Measurements from ENCODE around the gene UNC5CL. TPM values are rescaled to one million over a fixed set of nuclear protein-coding genes. Genes with fewer than 3 reads are reported as not detected.

Gene UNC5CL
- total and polyA plus RNA-seq, 2 experiments from 2014 or later: 3.3 to 13.9 TPM

DNA sequence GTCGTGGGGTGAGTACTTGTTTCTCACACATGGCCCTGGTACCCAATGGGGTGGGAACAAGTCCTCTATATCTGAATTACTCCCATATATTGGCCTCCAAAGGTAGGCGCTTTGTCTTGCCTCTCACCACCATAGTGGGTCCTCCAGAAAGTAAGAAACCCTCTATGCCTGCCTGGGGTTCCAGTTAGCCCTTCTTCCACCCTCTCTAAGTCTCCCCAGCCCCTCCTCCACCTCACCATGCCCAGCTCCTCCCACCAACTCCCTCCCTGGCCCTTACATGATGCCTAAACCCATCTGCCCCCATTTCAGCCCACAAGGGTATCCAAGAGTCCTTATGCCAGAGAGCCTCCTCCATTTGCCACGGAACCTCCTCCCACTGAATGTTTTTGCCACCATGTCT, 4.1 kb upstream of the UNC5CL start:
- Histone ChIP-seq H3K36me3 (no peaks in the 10 kb centered on the region), H3K4me3 (no peak overlapping the region), H3K27ac (no peak overlapping the region), H3K27me3 (no peaks in the 10 kb centered on the region), H3K9me3 (ENCODE audit: low read depth) (no peaks in the 10 kb centered on the region), H3K4me1 (ENCODE audit: low read depth) (peaks cover 43% of the 10 kb centered on the region)
- TF ChIP-seq, protein P1, sequence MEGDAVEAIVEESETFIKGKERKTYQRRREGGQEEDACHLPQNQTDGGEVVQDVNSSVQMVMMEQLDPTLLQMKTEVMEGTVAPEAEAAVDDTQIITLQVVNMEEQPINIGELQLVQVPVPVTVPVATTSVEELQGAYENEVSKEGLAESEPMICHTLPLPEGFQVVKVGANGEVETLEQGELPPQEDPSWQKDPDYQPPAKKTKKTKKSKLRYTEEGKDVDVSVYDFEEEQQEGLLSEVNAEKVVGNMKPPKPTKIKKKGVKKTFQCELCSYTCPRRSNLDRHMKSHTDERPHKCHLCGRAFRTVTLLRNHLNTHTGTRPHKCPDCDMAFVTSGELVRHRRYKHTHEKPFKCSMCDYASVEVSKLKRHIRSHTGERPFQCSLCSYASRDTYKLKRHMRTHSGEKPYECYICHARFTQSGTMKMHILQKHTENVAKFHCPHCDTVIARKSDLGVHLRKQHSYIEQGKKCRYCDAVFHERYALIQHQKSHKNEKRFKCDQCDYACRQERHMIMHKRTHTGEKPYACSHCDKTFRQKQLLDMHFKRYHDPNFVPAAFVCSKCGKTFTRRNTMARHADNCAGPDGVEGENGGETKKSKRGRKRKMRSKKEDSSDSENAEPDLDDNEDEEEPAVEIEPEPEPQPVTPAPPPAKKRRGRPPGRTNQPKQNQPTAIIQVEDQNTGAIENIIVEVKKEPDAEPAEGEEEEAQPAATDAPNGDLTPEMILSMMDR (IDR thresholded peaks at IDR 0.05; ENCODE audit: low read depth, low read length): no peak
- DNase-seq (ENCODE audit: low read depth in 1 of 2, low spot score in 1 of 2): no peak

DNA sequence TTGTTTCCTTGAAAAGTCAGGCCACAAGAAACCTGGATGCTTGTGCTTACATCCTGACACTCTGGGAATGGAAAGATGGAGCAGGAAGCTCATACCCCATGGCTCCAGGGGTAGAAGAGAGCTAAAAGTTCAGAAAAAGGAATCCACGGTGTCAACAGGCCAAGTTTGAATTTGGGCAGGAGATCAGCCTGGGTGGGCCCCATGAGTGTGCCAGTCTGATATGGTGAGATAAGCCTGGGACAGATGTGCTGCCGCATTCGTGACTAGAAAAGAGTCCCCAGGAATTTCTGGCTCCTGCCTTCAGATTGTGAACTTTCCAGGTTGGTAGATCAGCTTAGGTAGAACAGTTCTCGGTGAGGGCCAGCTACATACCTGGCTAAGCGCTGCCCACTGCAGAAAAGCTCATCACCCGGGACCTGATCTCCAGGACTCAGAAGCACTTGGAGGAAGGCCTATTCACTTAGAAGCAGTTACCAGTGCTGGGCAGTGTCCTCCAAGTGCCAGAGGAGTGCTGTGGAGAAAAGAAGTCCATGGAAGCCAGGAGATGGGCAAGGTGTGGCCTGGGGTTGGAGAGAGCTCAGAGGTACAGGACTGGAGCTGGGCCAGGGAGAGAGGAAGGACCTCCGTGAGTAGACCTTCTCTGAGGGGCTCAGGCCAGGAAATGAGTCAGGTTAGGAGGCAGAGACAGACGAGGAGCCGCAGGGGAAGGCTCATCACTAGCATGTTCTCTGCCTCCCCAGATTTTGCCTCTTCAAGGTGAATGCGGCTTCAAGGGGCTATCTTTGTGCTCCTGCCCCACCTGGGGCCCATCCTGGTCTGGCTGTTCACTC, 3.4 kb upstream of the UNC5CL start, which contains the start of gene TSPO2:
TSS of gene TSPO2 (plus strand) at position 242 of the 830 bp plus-strand sequence. CDS start at position 761, 519 bp downstream.
- no peak within 1 kb of the TSS for H3K27ac ChIP-seq
- TF ChIP-seq, protein P1 (IDR thresholded peaks at IDR 0.05; ENCODE audit: low read depth, low read length): no peak
- peaks cover 44% of the 10 kb centered on the region for H3K4me1 ChIP-seq (ENCODE audit: low read depth)
- DNase-seq (ENCODE audit: low read depth in 1 of 2, low spot score in 1 of 2): no peak
- H3K27me3 ChIP-seq: no peaks in the 10 kb centered on the region
- H3K9me3 ChIP-seq (ENCODE audit: low read depth): no peaks in the 10 kb centered on the region
- H3K4me3 ChIP-seq: no peak within 1 kb of the TSS
- no peaks in the 10 kb centered on the region for H3K36me3 ChIP-seq

DNA sequence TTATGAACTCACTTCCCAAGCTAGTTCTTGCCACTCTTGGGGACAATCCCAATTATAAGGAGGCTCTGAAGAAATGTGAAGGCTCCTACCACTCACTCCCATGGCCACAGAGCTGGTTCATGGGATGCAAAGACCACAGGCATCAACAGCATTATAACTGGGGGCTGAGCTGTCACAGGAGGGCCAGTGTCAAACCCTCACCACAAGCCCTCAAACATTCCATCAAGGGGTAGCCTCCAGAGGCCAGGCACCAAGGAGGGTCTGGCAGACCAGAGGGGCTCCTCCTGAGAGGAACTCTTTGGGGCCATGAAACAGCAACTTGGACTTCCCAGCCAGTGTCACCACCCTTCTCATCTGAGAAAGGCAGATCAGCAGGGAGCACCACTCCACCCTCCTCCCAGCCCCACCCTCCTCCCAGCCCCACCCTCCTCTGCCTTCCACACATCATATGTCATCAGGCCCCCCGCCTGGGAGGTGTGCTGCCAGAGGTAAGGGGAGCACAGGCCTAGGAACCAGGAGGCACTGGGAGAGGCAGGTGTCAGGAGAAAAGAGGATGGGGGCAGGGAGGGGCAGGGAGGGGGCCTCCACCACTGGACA, 2.0 kb upstream of the UNC5CL start:
- Histone ChIP-seq H3K27ac (no peak overlapping the region), H3K27me3 (no peaks in the 10 kb centered on the region), H3K4me3 (no peak overlapping the region), H3K9me3 (ENCODE audit: low read depth) (no peaks in the 10 kb centered on the region), H3K36me3 (no peaks in the 10 kb centered on the region), H3K4me1 (ENCODE audit: low read depth) (peaks cover 34% of the 10 kb centered on the region)
- TF ChIP-seq, protein P1 (IDR thresholded peaks at IDR 0.05; ENCODE audit: low read depth, low read length): no peak
- no peak for DNase-seq (ENCODE audit: low read depth in 1 of 2, low spot score in 1 of 2)

DNA sequence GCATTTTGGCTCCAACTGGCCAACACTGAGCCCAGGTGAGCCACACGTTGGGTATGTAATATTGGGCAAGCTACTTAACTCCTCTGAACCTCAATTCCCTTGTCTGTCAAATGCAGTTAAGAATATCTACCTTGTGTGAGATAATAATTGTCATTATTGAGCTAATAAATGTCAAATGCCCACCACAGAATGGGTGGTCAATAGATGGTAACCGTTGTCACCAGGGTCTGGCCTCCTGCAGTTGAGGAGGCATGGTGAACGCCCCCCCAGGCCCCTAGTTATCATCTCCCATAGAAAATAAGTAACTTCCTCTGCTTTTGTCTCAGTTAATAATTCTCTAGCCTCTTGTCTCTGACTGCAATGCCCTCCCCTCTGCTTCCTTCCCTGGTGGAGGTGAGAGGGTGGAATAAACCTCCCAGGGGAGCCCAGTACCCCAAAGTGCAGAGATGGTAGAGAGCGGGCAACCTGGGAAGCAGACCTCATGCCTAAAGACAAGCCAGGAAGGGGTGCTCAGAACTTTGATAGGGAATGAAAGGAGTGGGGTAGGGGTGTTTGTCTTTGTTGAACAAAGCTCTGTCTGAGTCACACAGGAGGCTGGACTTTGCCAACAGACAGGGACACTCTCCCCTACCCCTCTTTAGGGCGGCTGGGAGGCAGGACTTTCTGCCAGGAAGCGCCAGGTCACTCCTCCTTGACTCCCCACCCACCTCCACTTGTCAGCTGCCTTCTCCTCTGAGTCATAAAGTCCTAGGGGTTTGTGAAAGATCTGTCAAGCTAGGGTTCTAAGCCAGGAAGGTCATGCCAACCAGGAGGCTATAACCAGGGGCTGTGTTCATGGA, 1.3 kb upstream of the UNC5CL start:
- Histone ChIP-seq H3K9me3 (ENCODE audit: low read depth) (no peaks in the 10 kb centered on the region), H3K4me1 (ENCODE audit: low read depth) (peaks cover 27% of the 10 kb centered on the region), H3K27ac (no peak overlapping the region), H3K36me3 (no peaks in the 10 kb centered on the region), H3K4me3 (no peak overlapping the region), H3K27me3 (no peaks in the 10 kb centered on the region)
- DNase-seq (ENCODE audit: low read depth in 1 of 2, low spot score in 1 of 2): no peak
- TF ChIP-seq, protein P1 (IDR thresholded peaks at IDR 0.05; ENCODE audit: low read depth, low read length): no peak

DNA sequence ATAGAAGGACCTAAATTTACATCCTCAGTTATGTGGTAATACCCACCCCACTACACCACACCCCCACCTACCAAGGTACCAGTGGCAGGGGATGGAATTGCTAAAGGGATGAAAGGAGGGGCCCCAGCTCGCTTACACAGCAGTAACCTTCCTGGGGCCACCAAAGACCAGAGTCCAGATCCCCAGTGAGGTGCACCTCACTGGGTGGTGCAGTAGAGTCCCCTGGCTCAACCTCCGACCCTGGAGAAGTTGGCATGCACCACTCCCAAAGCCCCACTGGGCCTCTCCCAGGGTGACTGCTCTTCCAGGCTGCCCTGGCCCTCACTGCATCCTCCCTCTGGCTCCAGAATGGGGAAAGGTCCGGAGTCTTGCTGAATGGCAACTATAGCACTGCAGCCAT, 816 bp downstream of the UNC5CL start:
- TF ChIP-seq, protein P1 (IDR thresholded peaks at IDR 0.05; ENCODE audit: low read depth, low read length): no peak
- no peaks in the 10 kb centered on the region for H3K36me3 ChIP-seq
- H3K27me3 ChIP-seq: no peaks in the 10 kb centered on the region
- no peak overlapping the region for H3K4me3 ChIP-seq
- peaks cover 22% of the 10 kb centered on the region for H3K4me1 ChIP-seq (ENCODE audit: low read depth)
- H3K27ac ChIP-seq: no peak overlapping the region
- H3K9me3 ChIP-seq (ENCODE audit: low read depth): no peaks in the 10 kb centered on the region
- no peak for DNase-seq (ENCODE audit: low read depth in 1 of 2, low spot score in 1 of 2)
